Breast epithelium (tissue), 4 donors: ENCODE measurements around the gene HP. TPM values are rescaled to one million over a fixed set of nuclear protein-coding genes. Genes with fewer than 3 reads are reported as not detected.

Experiments
- DNase-seq, 2 donors: peaks; one replicate each; pipeline ENCODE4 v3.0.0-alpha.2; 2019; ENCODE audit warnings: low spot score in 2 of 2
- H3K27ac ChIP-seq, 2 donors: fragments of 200-600 bp; sonication (generic) in 1 of 2; one replicate each; pipeline ENCODE4 v1.5.1; 2016 to 2019; ENCODE audit warnings: mild to moderate bottlenecking in 1 of 2
- H3K27me3 ChIP-seq, 2 donors: fragments of 200-600 bp; sonication (generic) in 1 of 2; one replicate each; pipeline versions ENCODE4 v1.5.1 to v1.6.0; 2017 to 2019; ENCODE audit warnings: control low read depth in 1 of 2, mild to moderate bottlenecking in 1 of 2
- H3K36me3 ChIP-seq: fragments of 200-600 bp; one replicate; pipeline ENCODE4 v1.5.1; 2019
- H3K4me1 ChIP-seq, 2 donors: fragments of 200-600 bp; sonication (generic); one replicate each; pipeline ENCODE4 v1.5.1; 2016 to 2019; ENCODE audit warnings: control low read depth in 1 of 2
- H3K4me3 ChIP-seq, 3 donors: fragments of 200-600 bp; sonication (generic); 1 replicate in 2 of 3; 2 replicates in 1 of 3; pipeline ENCODE4 v1.5.1; 2016 to 2019; ENCODE audit warnings: mild to moderate bottlenecking in 3 of 3, moderate library complexity in 2 of 3
- H3K9me3 ChIP-seq, 2 donors: fragments of 200-600 bp; sonication (generic) in 1 of 2; one replicate each; pipeline ENCODE4 v1.5.1; 2016 to 2019; ENCODE audit warnings: control low read depth in 1 of 2
- CTCF ChIP-seq, 3 donors: fragments of 450-650 bp; IDR thresholded peaks; one replicate each; pipeline ENCODE4 v1.5.1; 2016 to 2017; ENCODE audit warnings: antibody characterized with exemption in 3 of 3, mild to moderate bottlenecking in 3 of 3, moderate library complexity in 3 of 3
- POLR2A ChIP-seq: fragments of 450-650 bp; IDR thresholded peaks from one replicate; pipeline ENCODE4 v1.6.1; 2016; ENCODE audit warnings: antibody characterized with exemption, mild to moderate bottlenecking, moderate library complexity
- POLR2AphosphoS5 ChIP-seq, 3 donors: sonication (generic); formaldehyde crosslinking; IDR thresholded peaks; one replicate each; pipeline ENCODE4 v1.6.1; 2017; ENCODE audit warnings: antibody characterized with exemption in 3 of 3
- intact Hi-C: fragments of 100-400 bp; cut with DNase I; formaldehyde crosslinking; loops from one replicate; pipeline ENCODE4 v1.15.1; 2023; ENCODE audit warnings: low total_unique reads
- total RNA-seq, 3 donors: library from RNA; depleted of rRNA; stranded (reverse); fragments of >200 nt; gene quantifications; one replicate each; pipeline ENCODE4 v1.1.0, GENCODE V29; 2016

HP gene
- total RNA-seq, 3 donors from 2014 or later, result 24.5 to 543 (median 61.9) TPM

GRCh38 chr16:72022127-72022526 is 32.2 kb upstream of the HP start:
- no peak for TF ChIP-seq POLR2AphosphoS5 (IDR thresholded peaks at IDR 0.05)
- TF ChIP-seq POLR2A, result no peak
- TF ChIP-seq CTCF (IDR thresholded peaks at IDR 0.05), result no peak
- H3K4me1 ChIP-seq, result no peaks in the 10 kb centered on the region
- intact Hi-C loops, result no loop called here
- H3K36me3 ChIP-seq, result no peaks in the 10 kb centered on the region
- no peak overlapping the region for H3K4me3 ChIP-seq
- H3K27ac ChIP-seq, result no peak overlapping the region
- DNase-seq, result no peak
- no peaks in the 10 kb centered on the region for H3K27me3 ChIP-seq
- H3K9me3 ChIP-seq, result no peaks in the 10 kb centered on the region

- no peaks in the 10 kb centered on the region for H3K36me3 ChIP-seq
- H3K4me1 ChIP-seq, result no peaks in the 10 kb centered on the region
These were observed 30.3 kb upstream of the HP start for GRCh38 chr16:72023962-72024361.

GRCh38 chr16:72024862-72025382 is 29.4 kb upstream of the HP start:
- TF ChIP-seq CTCF (IDR thresholded peaks at IDR 0.05) (no peak), POLR2A (no peak), POLR2AphosphoS5 (IDR thresholded peaks at IDR 0.05) (no peak)
- H3K9me3 ChIP-seq, result no peaks in the 10 kb centered on the region
- H3K36me3 ChIP-seq, result no peaks in the 10 kb centered on the region
- no peak overlapping the region for H3K4me3 ChIP-seq
- no peak overlapping the region for H3K27ac ChIP-seq
- intact Hi-C loops, result no loop called here
- DNase-seq, result no peak
- H3K4me1 ChIP-seq, result no peaks in the 10 kb centered on the region
- H3K27me3 ChIP-seq, result no peaks in the 10 kb centered on the region

More at GRCh38 chr16:72023962-72024361, 30.3 kb upstream of the HP start:
- no peaks in the 10 kb centered on the region for H3K9me3 ChIP-seq
- no peak for TF ChIP-seq POLR2AphosphoS5 (IDR thresholded peaks at IDR 0.05)
- TF ChIP-seq POLR2A, result no peak
- no peak for TF ChIP-seq CTCF (IDR thresholded peaks at IDR 0.05)
- H3K4me3 ChIP-seq, result no peak overlapping the region
- no peak for DNase-seq
- no peak overlapping the region for H3K27ac ChIP-seq
- no peaks in the 10 kb centered on the region for H3K27me3 ChIP-seq
- intact Hi-C loops, result no loop called here

- Histone ChIP-seq H3K36me3 (no peaks in the 10 kb centered on the region), H3K27ac (no peak overlapping the region), H3K27me3 (no peaks in the 10 kb centered on the region), H3K9me3 (no peaks in the 10 kb centered on the region), H3K4me1 (no peaks in the 10 kb centered on the region), H3K4me3 (no peak overlapping the region)
- no peak for DNase-seq
- TF ChIP-seq POLR2A, result no peak
- TF ChIP-seq POLR2AphosphoS5 (IDR thresholded peaks at IDR 0.05), result no peak
- no peak for TF ChIP-seq CTCF (IDR thresholded peaks at IDR 0.05)
- intact Hi-C loops, result no loop called here
These were observed 28.7 kb upstream of the HP start for GRCh38 chr16:72025404-72026114.

GRCh38 chr16:72027669-72028378 is 26.5 kb upstream of the HP start:
- Histone ChIP-seq H3K36me3 (no peaks in the 10 kb centered on the region), H3K9me3 (no peaks in the 10 kb centered on the region), H3K27me3 (no peaks in the 10 kb centered on the region), H3K4me3 (no peak overlapping the region), H3K4me1 (no peaks in the 10 kb centered on the region), H3K27ac (no peak overlapping the region)
- DNase-seq, result no peak
- intact Hi-C loops, result no loop called here
- TF ChIP-seq CTCF (IDR thresholded peaks at IDR 0.05) (no peak), POLR2A (no peak), POLR2AphosphoS5 (IDR thresholded peaks at IDR 0.05) (no peak)
